HCT116 (cell line): ENCODE results near the gene GK. TPM values are rescaled to one million over a fixed set of nuclear protein-coding genes. Genes with fewer than 3 reads are reported as not detected.

ENCODE experiments used
- ATAC-seq: fragments of 200-7000 bp; cut with Tn5 transposase; 2 replicates; pipeline ENCODE4 v1.9.1; 2020; ENCODE audit warnings: mild to moderate bottlenecking, moderate library complexity
- BruUV-seq: library from RNA; stranded (reverse); fragments of 400-500 nt; replicated peaks from 2 replicates; lab custom pipeline; 2021; lab: Mats Ljungman, UMichigan
- CTCF ChIA-PET: fragments of 300-600 bp; sonication (Branson Sonifier 250); formaldehyde crosslinking; loops from one replicate; lab custom pipeline; 2021; ENCODE audit warnings: antibody characterized with exemption; lab: Charles Lee
- POLR2A ChIA-PET: fragments of 300-600, 350-600 bp; sonication (Branson Sonifier 250); formaldehyde crosslinking; loops from one replicate; lab custom pipeline; 2021; ENCODE audit warnings: antibody characterized with exemption; lab: Charles Lee
- RAD21 ChIA-PET, 2 experiments: fragments of 300-600 bp; sonication (Branson Sonifier 250); formaldehyde crosslinking; loops; one replicate each; lab custom pipeline; 2023; ENCODE audit warnings: low total read pairs in 2 of 2; ENCODE audit not compliant: uncharacterized antibody in 2 of 2, unreplicated experiment in 2 of 2, low non-redundant PET in 1 of 2; lab: Charles Lee
- DNase-seq: peaks from one replicate; pipeline ENCODE4 v3.0.0-alpha.2; 2010; ENCODE audit warnings: low read depth, low spot score
- H2AFZ ChIP-seq: fragments of 200-600 bp; shearing (Covaris generic), sonication (generic); 2 replicates; pipeline ENCODE4 v1.6.1; 2017; ENCODE audit warnings: low read depth, mixed run types, mixed read lengths, antibody characterized with exemption, low read length; ENCODE audit not compliant: poor library complexity, severe bottlenecking
- H3K27ac ChIP-seq: 2 replicates; pipeline ENCODE4 v1.5.1; 2012; ENCODE audit warnings: low read depth, low read length
- H3K27me3 ChIP-seq: fragments of 200-600 bp; sonication (generic); 2 replicates; pipeline ENCODE4 v1.6.1; 2016; ENCODE audit warnings: mixed run types, low read length, mixed read lengths; ENCODE audit not compliant: insufficient read depth
- H3K36me3 ChIP-seq, 2 experiments: fragments of 200-500 bp in 1 of 2; fragments of 200-600 bp in 1 of 2; sonication (Bioruptor generic) in 1 of 2; sonication (generic) in 1 of 2; 2 replicates each; pipeline versions ENCODE4 v1.5.1 to v1.6.1; 2014 to 2016; ENCODE audit warnings: low read length in 2 of 2, inconsistent platforms in 1 of 2, mixed read lengths in 1 of 2, mixed run types in 1 of 2; ENCODE audit not compliant: insufficient read depth in 2 of 2, control insufficient read depth in 1 of 2
- H3K4me1 ChIP-seq, 2 experiments: fragments of 200-600 bp in 1 of 2; sonication (generic) in 1 of 2; 2 replicates each; pipeline versions ENCODE4 v1.5.1 to v1.6.1; 2012 to 2017; ENCODE audit warnings: low read length in 2 of 2, inconsistent platforms in 1 of 2, mild to moderate bottlenecking in 1 of 2, mixed read lengths in 1 of 2, mixed run types in 1 of 2, moderate library complexity in 1 of 2; ENCODE audit not compliant: insufficient read depth in 2 of 2, control insufficient read depth in 1 of 2
- H3K4me2 ChIP-seq: fragments of 200-600 bp; sonication (generic); 2 replicates; pipeline ENCODE4 v1.6.1; 2017; ENCODE audit warnings: mixed run types, low read length, mixed read lengths
- H3K4me3 ChIP-seq, 2 experiments: fragments of 200-600 bp in 1 of 2; sonication (generic) in 1 of 2; replicated peaks in 1 of 2; 2 replicates each; pipeline ENCODE4 v1.5.1; 2011 to 2016; ENCODE audit warnings: low read length in 2 of 2, control low read depth in 1 of 2, low read depth in 1 of 2, mild to moderate bottlenecking in 1 of 2, mixed read lengths in 1 of 2, mixed run types in 1 of 2
- H3K79me2 ChIP-seq: fragments of 200-600 bp; sonication (generic); 2 replicates; pipeline ENCODE4 v1.6.1; 2017; ENCODE audit warnings: mild to moderate bottlenecking, mixed run types, low read length, moderate library complexity, mixed read lengths; ENCODE audit not compliant: insufficient read depth
- H3K9ac ChIP-seq: fragments of 200-600 bp; sonication (generic); 2 replicates; pipeline ENCODE4 v1.6.1; 2016; ENCODE audit warnings: low read length, mixed read lengths
- H3K9me2 ChIP-seq: fragments of 200-600 bp; sonication (generic), shearing (Covaris generic); 2 replicates; pipeline ENCODE4 v1.6.1; 2017; ENCODE audit warnings: mixed run types, mild to moderate bottlenecking, moderate library complexity; ENCODE audit not compliant: insufficient read depth
- H3K9me3 ChIP-seq, 2 experiments: fragments of 200-500 bp in 1 of 2; fragments of 200-600 bp in 1 of 2; sonication (Bioruptor generic) in 1 of 2; sonication (generic) in 1 of 2; 2 replicates each; pipeline ENCODE4 v1.6.1; 2014 to 2017; ENCODE audit warnings: low read length in 2 of 2, mixed read lengths in 2 of 2, inconsistent platforms in 1 of 2, low read depth in 1 of 2, mild to moderate bottlenecking in 1 of 2, mixed run types in 1 of 2, moderate library complexity in 1 of 2; ENCODE audit not compliant: control insufficient read depth in 1 of 2, insufficient read depth in 1 of 2
- H4K20me1 ChIP-seq: fragments of 200-600 bp; sonication (generic), shearing (Covaris generic); 2 replicates; pipeline ENCODE4 v1.6.1; 2017; ENCODE audit warnings: mixed run types, mild to moderate bottlenecking, moderate library complexity; ENCODE audit not compliant: insufficient read depth
- CEBPB ChIP-seq: IDR thresholded peaks from 2 replicates; pipeline ENCODE4 v1.6.1; 2012; ENCODE audit warnings: low read depth
- EGR1 ChIP-seq: IDR thresholded peaks from 2 replicates; pipeline ENCODE4 v1.6.1; 2012; ENCODE audit warnings: low read depth
- ELF1 ChIP-seq: IDR thresholded peaks from 2 replicates; pipeline ENCODE4 v1.6.1; 2012; ENCODE audit warnings: low read depth, borderline replicate concordance
- POLR2A ChIP-seq: IDR thresholded peaks from 2 replicates; pipeline ENCODE4 v1.7.0; 2011; ENCODE audit warnings: borderline replicate concordance; ENCODE audit not compliant: insufficient read depth, insufficient read length; ENCODE audit errors: extremely low read depth
- RAD21 ChIP-seq: IDR thresholded peaks from 2 replicates; pipeline ENCODE4 v1.6.1; 2012; ENCODE audit warnings: low read depth, mild to moderate bottlenecking
- intact Hi-C: fragments of 100-400 bp; cut with micrococcal nuclease; formaldehyde crosslinking; loops from 2 replicates; pipeline ENCODE4 v1.10.0; 2022
- total RNA-seq: library from RNA; stranded (reverse); gene quantifications from one replicate; pipeline ENCODE4 v1.2.1, GENCODE V29; 2021; ENCODE audit not compliant: unreplicated experiment
- TF ChIP-seq, protein P1 (sequence below), 3 experiments: fragments of 200-600 bp in 1 of 3; sonication (generic) in 1 of 3; IDR thresholded peaks in 2 of 3; conservative IDR thresholded peaks in 1 of 3; 2 replicates each; pipeline ENCODE4 v1.5.1; 2012 to 2017; ENCODE audit warnings: low read depth in 2 of 3, low read length in 2 of 3, antibody characterized with exemption in 1 of 3, borderline replicate concordance in 1 of 3, control low read depth in 1 of 3, mild to moderate bottlenecking in 1 of 3, mixed read lengths in 1 of 3, mixed run types in 1 of 3, moderate library complexity in 1 of 3; ENCODE audit not compliant: insufficient read depth in 1 of 3
- TF ChIP-seq, protein P2 (sequence below): IDR thresholded peaks from 2 replicates; pipeline ENCODE4 v1.6.1; 2012

The GK gene
- total RNA-seq, 1 experiment from 2014 or later = 4.3 TPM

DNA sequence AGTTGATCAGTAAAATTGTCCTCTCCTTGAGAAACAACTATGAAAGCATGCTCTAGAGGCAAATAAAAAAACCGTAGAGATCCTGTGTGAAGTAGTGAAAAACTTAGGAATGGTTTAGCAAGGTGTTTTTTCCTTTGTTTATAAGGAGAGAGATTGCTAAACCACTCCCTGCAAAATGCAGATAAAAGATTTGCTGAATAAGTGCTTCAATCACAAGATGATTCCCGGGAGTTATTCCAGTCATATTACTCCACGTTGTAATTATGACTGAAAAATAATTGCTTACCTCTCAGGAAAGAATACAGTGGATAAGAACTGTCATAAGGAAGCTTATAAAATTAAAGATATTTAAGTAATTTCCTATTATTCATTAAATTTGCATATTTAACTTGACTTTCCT is 2.8 kb downstream of the GK start (continued):
- TF ChIP-seq, protein P1, sequence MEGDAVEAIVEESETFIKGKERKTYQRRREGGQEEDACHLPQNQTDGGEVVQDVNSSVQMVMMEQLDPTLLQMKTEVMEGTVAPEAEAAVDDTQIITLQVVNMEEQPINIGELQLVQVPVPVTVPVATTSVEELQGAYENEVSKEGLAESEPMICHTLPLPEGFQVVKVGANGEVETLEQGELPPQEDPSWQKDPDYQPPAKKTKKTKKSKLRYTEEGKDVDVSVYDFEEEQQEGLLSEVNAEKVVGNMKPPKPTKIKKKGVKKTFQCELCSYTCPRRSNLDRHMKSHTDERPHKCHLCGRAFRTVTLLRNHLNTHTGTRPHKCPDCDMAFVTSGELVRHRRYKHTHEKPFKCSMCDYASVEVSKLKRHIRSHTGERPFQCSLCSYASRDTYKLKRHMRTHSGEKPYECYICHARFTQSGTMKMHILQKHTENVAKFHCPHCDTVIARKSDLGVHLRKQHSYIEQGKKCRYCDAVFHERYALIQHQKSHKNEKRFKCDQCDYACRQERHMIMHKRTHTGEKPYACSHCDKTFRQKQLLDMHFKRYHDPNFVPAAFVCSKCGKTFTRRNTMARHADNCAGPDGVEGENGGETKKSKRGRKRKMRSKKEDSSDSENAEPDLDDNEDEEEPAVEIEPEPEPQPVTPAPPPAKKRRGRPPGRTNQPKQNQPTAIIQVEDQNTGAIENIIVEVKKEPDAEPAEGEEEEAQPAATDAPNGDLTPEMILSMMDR (IDR thresholded peaks at IDR 0.05 in 2 of 3, conservative IDR thresholded peaks at IDR 0.05 in 1 of 3; ENCODE audit: borderline replicate concordance in 1 of 3, insufficient read depth in 1 of 3, low read depth in 2 of 3, low read length in 2 of 3) = no peak
- no peak for TF ChIP-seq POLR2A

DNA sequence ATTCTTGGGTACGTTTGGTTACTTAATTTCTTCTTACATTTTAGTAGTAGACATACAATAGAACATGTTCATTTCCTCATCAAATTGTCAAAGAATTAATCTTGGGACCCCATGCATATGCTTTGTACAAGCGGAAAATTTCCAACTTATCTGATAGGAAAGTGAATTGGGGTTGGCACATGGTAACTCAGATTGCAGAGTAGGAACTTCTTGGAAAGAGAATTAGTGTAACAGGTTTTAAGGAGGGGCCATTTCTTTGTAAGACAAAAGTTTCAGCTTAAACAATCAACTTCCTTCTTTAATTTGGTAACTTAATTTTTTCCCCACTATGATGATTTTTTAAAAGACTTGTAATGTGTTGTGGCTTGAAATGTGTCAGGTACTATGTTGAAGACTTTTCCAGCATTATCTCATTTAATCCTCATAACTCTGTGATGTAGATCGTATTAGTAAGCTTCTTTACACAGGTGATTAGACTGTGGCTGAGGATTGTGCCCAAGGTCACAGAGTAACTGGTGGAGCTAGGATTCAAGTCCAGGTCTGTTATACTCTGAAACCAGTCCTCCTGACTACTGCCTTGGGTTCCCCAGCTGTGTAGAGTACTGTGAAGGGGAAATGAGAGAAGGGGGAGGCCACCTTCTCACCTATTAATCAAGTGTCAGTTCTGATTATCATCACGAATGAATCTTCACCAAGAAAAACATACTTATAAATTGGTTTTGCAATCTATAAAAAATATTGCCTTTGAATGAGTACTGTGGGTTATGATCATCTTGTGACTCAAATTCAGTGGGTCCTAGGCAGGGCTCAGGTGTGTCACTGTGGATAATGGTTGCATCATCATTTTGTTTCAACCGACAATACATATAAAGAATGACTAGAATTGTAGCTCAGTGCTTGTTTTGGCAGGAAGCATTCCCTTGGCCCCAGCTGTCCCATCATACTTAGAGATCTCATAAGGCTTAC is 4.3 kb downstream of the GK start:
- no peak for TF ChIP-seq POLR2A
- TF ChIP-seq, protein P2, sequence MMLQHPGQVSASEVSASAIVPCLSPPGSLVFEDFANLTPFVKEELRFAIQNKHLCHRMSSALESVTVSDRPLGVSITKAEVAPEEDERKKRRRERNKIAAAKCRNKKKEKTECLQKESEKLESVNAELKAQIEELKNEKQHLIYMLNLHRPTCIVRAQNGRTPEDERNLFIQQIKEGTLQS = no peak
- TF ChIP-seq RAD21 = no peak
- TF ChIP-seq EGR1 = no peak
- TF ChIP-seq ELF1 = no peak
- 0 out of 2 replicates have a peak, but pooled peaks have one; percentile 37 for TF ChIP-seq CEBPB
- H3K4me1 ChIP-seq = peaks cover 0 to 10% of the 10 kb centered on the region in 2 experiments; a peak in 1 of 4 replicates
- no peak overlapping the region for H3K4me3 ChIP-seq
- intact Hi-C loops = no loop called here
- no peaks in the 10 kb centered on the region for H4K20me1 ChIP-seq
- no peaks in the 10 kb centered on the region for H3K27me3 ChIP-seq
- H3K9me2 ChIP-seq = no peaks in the 10 kb centered on the region
- no peak overlapping the region for H3K27ac ChIP-seq
- H3K79me2 ChIP-seq = no peaks in the 10 kb centered on the region
- CTCF ChIA-PET = no interaction called here
- no peak overlapping the region for H3K4me2 ChIP-seq
- RAD21 ChIA-PET = no interaction called here
- DNase-seq = no peak
- H2AFZ ChIP-seq = no peak overlapping the region
- no peak for ATAC-seq
- no peaks in the 10 kb centered on the region for H3K9me3 ChIP-seq
- H3K9ac ChIP-seq = no peak overlapping the region
- no peaks in the 10 kb centered on the region for H3K36me3 ChIP-seq
- no TSS peak for BruUV-seq
- POLR2A ChIA-PET = no interaction called here
